Spleen (tissue), 7 donors: ENCODE results near the gene RFX3.

ENCODE experiments used
- POLR2A ChIP-seq, 3 donors: fragments of 450-650 bp; IDR thresholded peaks; one replicate each; pipeline ENCODE4 v1.5.1; 2017; ENCODE audit warnings: antibody characterized with exemption in 3 of 3, mild to moderate bottlenecking in 1 of 3
- TF ChIP-seq, protein P1 (sequence below), 11 experiments: fragments of 200-600 bp in 7 of 11; fragments of 450-650 bp in 4 of 11; sonication (generic) in 4 of 11; IDR thresholded peaks in 8 of 11; conservative IDR thresholded peaks in 3 of 11; 1 replicate in 7 of 11; 2 replicates in 4 of 11; pipeline versions ENCODE4 v1.4.0 to v1.8.0; 2016 to 2021; ENCODE audit warnings: antibody characterized with exemption in 11 of 11, inconsistent platforms in 4 of 11, mild to moderate bottlenecking in 1 of 11
- donor health status: DM: no; HTN: no; CAD: no; lungs with moderate emphysema.
- donor health status: DM: no; HTN: no; CAD: no.
- donor health status: DM: no; HTN: no; CAD: no.

DNA sequence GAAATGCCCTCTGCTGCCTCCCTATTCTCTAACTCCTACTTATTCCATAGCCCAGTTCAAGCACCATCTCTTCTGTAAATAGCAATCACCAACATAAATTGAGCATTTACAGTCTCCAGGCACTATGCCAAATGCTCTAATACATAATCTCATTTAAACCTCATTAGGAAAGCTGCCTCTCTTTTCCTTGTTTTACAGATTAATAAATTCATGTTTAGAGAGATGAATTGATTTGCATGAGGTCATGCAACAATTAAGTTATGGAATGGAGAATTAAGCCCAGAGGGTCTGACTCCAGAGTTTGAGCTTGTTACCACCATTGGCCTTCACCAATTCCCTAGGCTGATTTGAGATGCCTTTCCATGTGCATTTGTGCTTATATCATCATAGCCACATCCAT, 23.4 kb upstream of the RFX3 start:
- TF ChIP-seq, protein P1, sequence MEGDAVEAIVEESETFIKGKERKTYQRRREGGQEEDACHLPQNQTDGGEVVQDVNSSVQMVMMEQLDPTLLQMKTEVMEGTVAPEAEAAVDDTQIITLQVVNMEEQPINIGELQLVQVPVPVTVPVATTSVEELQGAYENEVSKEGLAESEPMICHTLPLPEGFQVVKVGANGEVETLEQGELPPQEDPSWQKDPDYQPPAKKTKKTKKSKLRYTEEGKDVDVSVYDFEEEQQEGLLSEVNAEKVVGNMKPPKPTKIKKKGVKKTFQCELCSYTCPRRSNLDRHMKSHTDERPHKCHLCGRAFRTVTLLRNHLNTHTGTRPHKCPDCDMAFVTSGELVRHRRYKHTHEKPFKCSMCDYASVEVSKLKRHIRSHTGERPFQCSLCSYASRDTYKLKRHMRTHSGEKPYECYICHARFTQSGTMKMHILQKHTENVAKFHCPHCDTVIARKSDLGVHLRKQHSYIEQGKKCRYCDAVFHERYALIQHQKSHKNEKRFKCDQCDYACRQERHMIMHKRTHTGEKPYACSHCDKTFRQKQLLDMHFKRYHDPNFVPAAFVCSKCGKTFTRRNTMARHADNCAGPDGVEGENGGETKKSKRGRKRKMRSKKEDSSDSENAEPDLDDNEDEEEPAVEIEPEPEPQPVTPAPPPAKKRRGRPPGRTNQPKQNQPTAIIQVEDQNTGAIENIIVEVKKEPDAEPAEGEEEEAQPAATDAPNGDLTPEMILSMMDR (IDR thresholded peaks at IDR 0.05 in 8 of 11, conservative IDR thresholded peaks at IDR 0.05 in 3 of 11), result no peak
- no peak for TF ChIP-seq POLR2A (IDR thresholded peaks at IDR 0.05)
